HG03354 (cell line): ENCODE results near the gene RPL36.
"Not testable (repeated sequence)": the region's sequence is repeated elsewhere in the genome, so short reads cannot be mapped to it uniquely, and the experiment has no call there.

Experiments
- ATAC-seq: cut with Tn5 transposase; IDR thresholded peaks from one replicate; pipeline ENCODE4 v1.9.1; 2021; ENCODE audit warnings: mild to moderate bottlenecking; ENCODE audit not compliant: unreplicated experiment, poor library complexity, severe bottlenecking

Gene RPL36

GRCh38 chr19:5700455-5701092 lies 10.5 kb downstream of the RPL36 start:
- no peak for ATAC-seq

GRCh38 chr19:5702053-5702410 lies 11.9 kb downstream of the RPL36 start:
- not testable (repeated sequence) for ATAC-seq

GRCh38 chr19:5703819-5704818 lies 14.0 kb downstream of the RPL36 start:
- no peak for ATAC-seq

- ATAC-seq, result no peak
Measured at GRCh38 chr19:5705552-5705951, 15.5 kb downstream of the RPL36 start.

GRCh38 chr19:5706876-5707573 lies 16.9 kb downstream of the RPL36 start:
- no peak for ATAC-seq

GRCh38 chr19:5707576-5708575 lies 17.8 kb downstream of the RPL36 start:
- ATAC-seq, result no peak

GRCh38 chr19:5711025-5711424 lies 20.9 kb downstream of the RPL36 start:
- ATAC-seq, result no peak

- ATAC-seq, result no peak
Measured at GRCh38 chr19:5711713-5712161, 21.6 kb downstream of the RPL36 start.

- no peak for ATAC-seq
Measured at GRCh38 chr19:5713228-5713627, 23.1 kb downstream of the RPL36 start.

GRCh38 chr19:5714816-5715215 lies 24.7 kb downstream of the RPL36 start:
- no peak for ATAC-seq

GRCh38 chr19:5717215-5717935 lies 27.3 kb downstream of the RPL36 start:
- ATAC-seq, result no peak

GRCh38 chr19:5718037-5718578 lies 28.0 kb downstream of the RPL36 start:
- ATAC-seq, result no peak

GRCh38 chr19:5718579-5719273 lies 28.6 kb downstream of the RPL36 start:
- ATAC-seq, result no peak

GRCh38 chr19:5719274-5719960 lies 29.3 kb downstream of the RPL36 start:
- ATAC-seq, result no peak

GRCh38 chr19:5719961-5720790 lies 30.1 kb downstream of the RPL36 start, which contains the start of the genes CATSPERD and LONP1:
Gene CATSPERD (plus strand): TSS chr19:5720637. CDS start chr19:5720738, 101 bp downstream.
Gene LONP1 (minus strand): TSS chr19:5720146. CDS start chr19:5720132, 14 bp downstream.
- peak; percentile 87 for ATAC-seq

- ATAC-seq, result no peak
Measured at GRCh38 chr19:5727453-5728050, 37.5 kb downstream of the RPL36 start.
